ENCODE results near the gene SFXN5. TPM values are rescaled to one million over a fixed set of nuclear protein-coding genes. Genes with fewer than 3 reads are reported as not detected.

The SFXN5 gene
- total RNA-seq, 1 experiment from 2014 or later = 5.1 TPM

- no peaks in the 10 kb centered on the region for H3K27me3 ChIP-seq (ENCODE audit: low read length)
- no peak for DNase-seq
- no peaks in the 10 kb centered on the region for H3K36me3 ChIP-seq (ENCODE audit: insufficient read depth, low read length)
- no peak overlapping the region for H3K4me2 ChIP-seq (ENCODE audit: low read depth, low read length, poor library complexity, severe bottlenecking)
- no peak overlapping the region for H3K27ac ChIP-seq (ENCODE audit: low read length)
- H4K20me1 ChIP-seq (ENCODE audit: insufficient read depth, low read depth, low read length) = no peaks in the 10 kb centered on the region
- H3K4me1 ChIP-seq (ENCODE audit: low read length) = no peaks in the 10 kb centered on the region
- no peak overlapping the region for H3K4me3 ChIP-seq (ENCODE audit: low read length)
- no peak overlapping the region for H3K9ac ChIP-seq (ENCODE audit: low read length)
- H3K9me3 ChIP-seq (ENCODE audit: low read length) = no peaks in the 10 kb centered on the region
- no peaks in the 10 kb centered on the region for H3K9me2 ChIP-seq (replicated peaks; ENCODE audit: insufficient read depth, low read length)
- no peaks in the 10 kb centered on the region for H3K79me2 ChIP-seq (ENCODE audit: low read length)
- H2AFZ ChIP-seq (ENCODE audit: low read length) = no peak overlapping the region
Observed at GRCh38 chr2:72994282-72994990, 77.1 kb downstream of the SFXN5 start.

GRCh38 chr2:72993933-72994280 lies 77.6 kb downstream of the SFXN5 start:
- H3K4me1 ChIP-seq (ENCODE audit: low read length) = no peaks in the 10 kb centered on the region
- DNase-seq = no peak
- H3K9me2 ChIP-seq (replicated peaks; ENCODE audit: insufficient read depth, low read length) = no peaks in the 10 kb centered on the region
- H3K9ac ChIP-seq (ENCODE audit: low read length) = no peak overlapping the region
- no peak overlapping the region for H3K4me2 ChIP-seq (ENCODE audit: low read depth, low read length, poor library complexity, severe bottlenecking)
- no peaks in the 10 kb centered on the region for H3K9me3 ChIP-seq (ENCODE audit: low read length)
- H4K20me1 ChIP-seq (ENCODE audit: insufficient read depth, low read depth, low read length) = no peaks in the 10 kb centered on the region
- no peak overlapping the region for H2AFZ ChIP-seq (ENCODE audit: low read length)
- H3K79me2 ChIP-seq (ENCODE audit: low read length) = no peaks in the 10 kb centered on the region
- no peak overlapping the region for H3K27ac ChIP-seq (ENCODE audit: low read length)
- H3K36me3 ChIP-seq (ENCODE audit: insufficient read depth, low read length) = no peaks in the 10 kb centered on the region
- H3K4me3 ChIP-seq (ENCODE audit: low read length) = no peak overlapping the region
- no peaks in the 10 kb centered on the region for H3K27me3 ChIP-seq (ENCODE audit: low read length)

- Histone ChIP-seq H3K9me2 (replicated peaks; ENCODE audit: insufficient read depth, low read length) (no peaks in the 10 kb centered on the region), H3K27ac (ENCODE audit: low read length) (no peak overlapping the region), H3K9ac (ENCODE audit: low read length) (no peak overlapping the region), H3K4me2 (ENCODE audit: low read depth, low read length, poor library complexity, severe bottlenecking) (no peak overlapping the region), H4K20me1 (ENCODE audit: insufficient read depth, low read depth, low read length) (no peaks in the 10 kb centered on the region), H3K4me3 (ENCODE audit: low read length) (no peak overlapping the region), H3K4me1 (ENCODE audit: low read length) (no peaks in the 10 kb centered on the region), H3K79me2 (ENCODE audit: low read length) (no peaks in the 10 kb centered on the region), H3K36me3 (ENCODE audit: insufficient read depth, low read length) (no peaks in the 10 kb centered on the region), H3K9me3 (ENCODE audit: low read length) (no peaks in the 10 kb centered on the region), H3K27me3 (ENCODE audit: low read length) (no peaks in the 10 kb centered on the region), H2AFZ (ENCODE audit: low read length) (no peak overlapping the region)
- DNase-seq = peak; percentile 87
Observed at GRCh38 chr2:72993147-72993932, 78.2 kb downstream of the SFXN5 start.

GRCh38 chr2:72992734-72993102 lies 78.8 kb downstream of the SFXN5 start:
- H3K79me2 ChIP-seq (ENCODE audit: low read length) = no peaks in the 10 kb centered on the region
- no peaks in the 10 kb centered on the region for H3K9me2 ChIP-seq (replicated peaks; ENCODE audit: insufficient read depth, low read length)
- no peaks in the 10 kb centered on the region for H3K27me3 ChIP-seq (ENCODE audit: low read length)
- H2AFZ ChIP-seq (ENCODE audit: low read length) = no peak overlapping the region
- H4K20me1 ChIP-seq (ENCODE audit: insufficient read depth, low read depth, low read length) = no peaks in the 10 kb centered on the region
- no peak overlapping the region for H3K4me3 ChIP-seq (ENCODE audit: low read length)
- H3K9me3 ChIP-seq (ENCODE audit: low read length) = no peaks in the 10 kb centered on the region
- H3K4me2 ChIP-seq (ENCODE audit: low read depth, low read length, poor library complexity, severe bottlenecking) = no peak overlapping the region
- no peak overlapping the region for H3K9ac ChIP-seq (ENCODE audit: low read length)
- H3K4me1 ChIP-seq (ENCODE audit: low read length) = no peaks in the 10 kb centered on the region
- no peak overlapping the region for H3K27ac ChIP-seq (ENCODE audit: low read length)
- H3K36me3 ChIP-seq (ENCODE audit: insufficient read depth, low read length) = no peaks in the 10 kb centered on the region
- DNase-seq = no peak

GRCh38 chr2:72991980-72992733 lies 79.4 kb downstream of the SFXN5 start:
- Histone ChIP-seq H3K4me2 (ENCODE audit: low read depth, low read length, poor library complexity, severe bottlenecking) (no peak overlapping the region), H3K4me1 (ENCODE audit: low read length) (no peaks in the 10 kb centered on the region), H3K9me3 (ENCODE audit: low read length) (no peaks in the 10 kb centered on the region), H3K9me2 (replicated peaks; ENCODE audit: insufficient read depth, low read length) (no peaks in the 10 kb centered on the region), H3K27ac (ENCODE audit: low read length) (no peak overlapping the region), H3K27me3 (ENCODE audit: low read length) (no peaks in the 10 kb centered on the region), H3K9ac (ENCODE audit: low read length) (no peak overlapping the region), H4K20me1 (ENCODE audit: insufficient read depth, low read depth, low read length) (no peaks in the 10 kb centered on the region), H3K79me2 (ENCODE audit: low read length) (no peaks in the 10 kb centered on the region), H2AFZ (ENCODE audit: low read length) (no peak overlapping the region), H3K4me3 (ENCODE audit: low read length) (no peak overlapping the region), H3K36me3 (ENCODE audit: insufficient read depth, low read length) (no peaks in the 10 kb centered on the region)
- no peak for DNase-seq

- no peaks in the 10 kb centered on the region for H3K9me2 ChIP-seq (replicated peaks; ENCODE audit: insufficient read depth, low read length)
- no peaks in the 10 kb centered on the region for H3K27me3 ChIP-seq (ENCODE audit: low read length)
- no peaks in the 10 kb centered on the region for H4K20me1 ChIP-seq (ENCODE audit: insufficient read depth, low read depth, low read length)
- no peak for DNase-seq
- H3K4me3 ChIP-seq (ENCODE audit: low read length) = no peak overlapping the region
- no peaks in the 10 kb centered on the region for H3K4me1 ChIP-seq (ENCODE audit: low read length)
- H3K4me2 ChIP-seq (ENCODE audit: low read depth, low read length, poor library complexity, severe bottlenecking) = no peak overlapping the region
- H3K27ac ChIP-seq (ENCODE audit: low read length) = no peak overlapping the region
- H3K79me2 ChIP-seq (ENCODE audit: low read length) = no peaks in the 10 kb centered on the region
- no peak overlapping the region for H2AFZ ChIP-seq (ENCODE audit: low read length)
- H3K9ac ChIP-seq (ENCODE audit: low read length) = no peak overlapping the region
- H3K9me3 ChIP-seq (ENCODE audit: low read length) = no peaks in the 10 kb centered on the region
- H3K36me3 ChIP-seq (ENCODE audit: insufficient read depth, low read length) = no peaks in the 10 kb centered on the region
Observed at GRCh38 chr2:72991439-72991725, 80.1 kb downstream of the SFXN5 start.

- H3K79me2 ChIP-seq (ENCODE audit: low read length) = no peaks in the 10 kb centered on the region
- no peaks in the 10 kb centered on the region for H4K20me1 ChIP-seq (ENCODE audit: insufficient read depth, low read depth, low read length)
- no peak overlapping the region for H3K27ac ChIP-seq (ENCODE audit: low read length)
- no peak overlapping the region for H3K4me3 ChIP-seq (ENCODE audit: low read length)
- no peak overlapping the region for H2AFZ ChIP-seq (ENCODE audit: low read length)
- H3K4me1 ChIP-seq (ENCODE audit: low read length) = no peaks in the 10 kb centered on the region
- no peak for DNase-seq
- H3K9me2 ChIP-seq (replicated peaks; ENCODE audit: insufficient read depth, low read length) = no peaks in the 10 kb centered on the region
- H3K27me3 ChIP-seq (ENCODE audit: low read length) = no peaks in the 10 kb centered on the region
- H3K36me3 ChIP-seq (ENCODE audit: insufficient read depth, low read length) = no peaks in the 10 kb centered on the region
- no peaks in the 10 kb centered on the region for H3K9me3 ChIP-seq (ENCODE audit: low read length)
- no peak overlapping the region for H3K9ac ChIP-seq (ENCODE audit: low read length)
- H3K4me2 ChIP-seq (ENCODE audit: low read depth, low read length, poor library complexity, severe bottlenecking) = no peak overlapping the region
Observed at GRCh38 chr2:72990695-72991438, 80.6 kb downstream of the SFXN5 start.

All from Karpas-422 (cell line).